SKM-1 treated with dmso at 0.1 percent for 144 hours (cell line): ENCODE data around the gene SMIM45.
"Not testable (repeated sequence)": the region's sequence is repeated elsewhere in the genome, so short reads cannot be mapped to it uniquely, and the experiment has no call there.

Experiments
- DNase-seq: peaks from one replicate; lab custom pipeline; 2025; ENCODE audit not compliant: unreplicated experiment; lab: John Stamatoyannopoulos, UW

Gene SMIM45

DNA sequence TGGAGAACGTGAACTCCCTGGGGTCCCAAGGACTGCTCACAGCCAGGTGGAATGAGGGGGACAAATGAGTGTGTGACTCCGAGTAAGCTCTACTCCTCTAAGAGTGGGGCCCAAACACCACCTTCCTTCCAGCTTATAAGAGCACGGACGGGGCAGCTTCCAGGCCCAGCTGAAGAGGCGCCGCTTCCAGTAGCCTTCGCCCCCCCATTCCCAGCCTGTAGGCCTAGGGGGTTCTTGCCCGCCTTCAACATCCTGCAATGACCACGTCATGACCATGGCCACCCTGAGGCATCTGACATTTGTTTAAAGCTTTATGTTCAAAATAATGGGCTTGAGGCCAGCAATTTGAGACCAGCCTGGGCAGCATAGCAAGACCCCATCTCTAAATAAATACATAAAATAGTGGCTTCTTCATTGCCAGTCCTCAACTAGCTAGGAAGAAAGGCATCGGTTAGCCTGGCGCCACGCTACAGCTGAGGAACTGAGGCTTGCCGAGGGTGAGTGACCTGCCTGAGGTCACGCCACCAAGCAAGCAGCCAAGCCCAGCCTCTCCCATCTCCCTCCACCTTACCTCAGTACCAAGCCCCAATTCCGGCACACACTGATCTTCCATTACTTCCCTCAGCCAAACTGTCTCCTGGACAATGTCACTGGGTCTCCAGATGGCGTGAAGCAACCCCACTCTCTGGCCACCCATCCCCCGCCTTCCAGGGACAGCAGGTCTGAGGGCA is 17.5 kb upstream of the SMIM45 start:
- no peak for DNase-seq

DNA sequence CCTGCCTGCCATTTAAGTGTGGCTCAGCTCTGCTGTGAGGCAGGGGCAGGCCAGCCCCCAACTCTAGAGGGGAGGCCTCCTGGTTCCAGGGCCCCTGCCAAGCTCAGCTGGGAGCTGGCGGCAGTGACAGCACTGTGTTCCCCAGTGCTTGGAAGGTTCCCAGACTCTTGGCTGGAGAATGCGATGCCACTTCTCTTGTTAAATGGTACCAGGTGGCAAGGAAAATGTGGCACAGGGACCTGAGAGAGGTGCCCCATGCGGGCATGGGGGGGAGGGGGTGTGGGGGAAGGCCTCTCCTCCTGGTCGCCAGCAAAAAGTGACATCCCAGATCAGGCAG is 17.0 kb upstream of the SMIM45 start:
- DNase-seq = no peak

DNA sequence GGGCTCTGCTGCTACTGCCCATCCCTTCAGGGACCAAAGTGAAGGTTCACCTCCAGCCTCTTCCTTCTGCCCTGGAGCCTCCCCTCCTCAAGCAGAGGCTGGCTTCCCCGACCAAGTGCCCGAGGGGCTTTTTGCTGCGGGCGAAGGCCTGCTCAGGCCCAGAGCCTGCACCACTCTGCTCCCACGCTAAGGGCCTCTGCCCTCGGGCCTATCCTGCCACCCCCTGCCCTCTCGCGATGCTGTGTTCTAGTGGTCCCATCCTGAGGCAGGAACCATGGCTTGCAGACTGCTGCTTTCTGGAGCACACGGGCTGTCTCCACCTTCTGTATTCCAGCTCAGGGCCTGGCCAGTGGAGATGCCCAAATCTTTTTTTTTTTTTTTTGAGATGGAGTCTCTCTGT is 16.4 kb upstream of the SMIM45 start:
- DNase-seq = no peak

- no peak for DNase-seq
These were observed 15.1 kb upstream of the SMIM45 start for GRCh38 chr22:41936894-41937169.

GRCh38 chr22:41939981-41940831 is 11.7 kb upstream of the SMIM45 start:
- DNase-seq = no peak

GRCh38 chr22:41940832-41941765 is 10.9 kb upstream of the SMIM45 start:
- peak; percentile 68 for DNase-seq

DNA sequence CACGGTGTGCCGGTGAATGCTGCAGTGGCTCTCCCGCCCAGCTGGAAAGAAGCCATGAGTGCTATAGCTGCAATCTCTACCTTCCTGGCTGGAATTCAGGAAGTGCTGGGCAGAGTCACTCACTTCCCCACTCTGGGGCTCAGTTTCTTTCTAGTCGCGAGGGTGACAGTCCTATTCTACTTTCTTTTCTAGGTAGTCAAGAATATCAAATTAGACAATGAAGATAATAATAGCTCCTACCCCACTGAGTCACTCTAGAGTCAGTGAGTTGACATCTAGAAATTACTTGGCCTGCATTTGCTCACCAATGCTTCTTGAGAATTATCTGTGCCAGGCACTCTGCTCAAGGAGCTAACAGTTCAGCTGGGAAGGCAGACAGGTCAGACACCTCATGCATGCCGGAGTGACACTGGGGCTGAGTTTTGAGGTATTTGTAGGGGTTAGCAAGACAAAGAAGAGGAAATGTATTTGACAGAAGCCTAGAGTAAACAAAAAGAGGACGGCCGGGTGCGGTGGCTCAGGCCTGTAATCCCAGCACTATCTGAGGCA is 8.2 kb upstream of the SMIM45 start:
- DNase-seq = no peak

- peak; percentile 96 for DNase-seq
These were observed 5.1 kb upstream of the SMIM45 start, which contains the start of gene CENPM for GRCh38 chr22:41946629-41947423. Gene CENPM, minus strand, starts transcription at chr22:41947152. Its CDS starts 76 bp downstream, at chr22:41947076.

- no peak for DNase-seq
These were observed 4.4 kb upstream of the SMIM45 start for GRCh38 chr22:41947424-41948080.

DNA sequence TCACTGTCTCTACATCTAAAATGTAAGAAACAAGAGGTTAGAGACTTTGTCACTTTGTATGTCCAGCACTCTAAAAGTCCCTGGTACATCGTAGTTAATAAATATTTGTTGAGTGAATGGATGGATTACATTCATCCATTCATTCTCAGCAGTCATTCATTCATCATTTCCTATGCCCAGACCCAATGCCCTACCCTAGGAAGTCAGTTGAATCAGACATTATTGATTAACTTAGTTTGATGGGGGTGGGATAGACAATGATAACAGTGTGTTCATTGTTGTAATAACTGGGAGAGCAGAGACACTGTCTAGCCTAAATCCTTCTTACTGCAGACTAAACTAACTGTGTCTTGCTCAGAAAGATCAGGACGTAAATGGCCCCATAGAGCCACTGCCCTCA is 3.8 kb upstream of the SMIM45 start:
- no peak for DNase-seq

- DNase-seq = not testable (repeated sequence)
These were observed 3.0 kb upstream of the SMIM45 start for GRCh38 chr22:41948928-41949296.

- DNase-seq = no peak
These were observed 2.5 kb upstream of the SMIM45 start for GRCh38 chr22:41949297-41949965.

GRCh38 chr22:41952713-41953112 is 763 bp downstream of the SMIM45 start:
- DNase-seq = no peak

DNA sequence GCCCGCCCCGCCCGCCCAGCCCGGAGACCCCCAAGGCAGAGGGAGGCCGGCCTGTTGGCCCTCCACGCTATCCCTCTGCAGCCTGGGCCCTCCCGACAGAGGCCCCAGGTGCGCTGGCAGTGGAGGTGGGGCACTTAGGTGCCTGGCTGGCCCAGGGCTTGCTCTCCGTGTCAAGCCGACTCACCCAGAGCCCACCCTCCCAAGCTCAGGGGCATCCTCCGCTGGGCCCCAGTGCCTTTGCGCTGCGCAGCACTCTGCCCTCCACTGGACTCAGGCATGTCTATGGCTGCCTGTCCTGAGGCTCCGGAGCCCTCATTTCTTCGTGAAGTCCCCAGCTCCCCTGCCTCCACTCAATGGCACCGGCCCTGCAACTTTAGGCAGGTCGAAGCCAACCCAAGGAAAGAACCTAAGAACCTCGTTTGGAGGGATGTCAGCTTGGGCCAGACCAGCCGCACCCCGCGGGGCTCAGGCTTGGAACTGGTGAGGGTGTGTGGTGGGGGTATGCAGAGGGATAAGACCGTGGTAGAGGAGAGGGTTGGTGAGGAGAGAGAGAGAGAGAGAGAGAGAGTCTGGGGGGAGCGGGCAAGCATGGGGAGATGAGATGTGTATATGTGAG is 6.1 kb downstream of the SMIM45 start:
- DNase-seq = no peak

- peak; percentile 74 for DNase-seq
These were observed 11.6 kb downstream of the SMIM45 start for GRCh38 chr22:41963453-41964111.

- DNase-seq = no peak
These were observed 12.2 kb downstream of the SMIM45 start for GRCh38 chr22:41964112-41964491.

DNA sequence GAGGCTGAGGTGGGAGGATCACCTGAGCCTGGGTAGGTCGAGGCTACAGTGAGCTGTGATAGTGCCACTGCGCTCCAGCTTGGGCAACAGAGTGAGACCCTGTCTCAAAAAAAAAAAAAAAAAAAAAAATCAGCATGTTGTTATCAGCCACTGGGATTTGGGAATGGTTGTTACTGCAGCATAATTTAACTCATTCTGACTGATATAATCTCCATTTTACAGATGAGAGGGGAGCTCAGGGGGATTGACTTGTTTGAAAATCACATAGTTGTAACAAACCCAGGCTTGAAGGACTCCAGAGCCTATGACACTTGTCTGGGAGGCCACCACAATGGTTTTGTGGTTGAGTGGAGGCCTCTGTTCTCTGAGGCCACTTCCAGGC is 14.3 kb downstream of the SMIM45 start:
- no peak for DNase-seq

GRCh38 chr22:41966607-41967240 is 14.8 kb downstream of the SMIM45 start:
- DNase-seq = peak; percentile 56
